Measurements from ENCODE around the gene FNDC8. TPM values are rescaled to one million over a fixed set of nuclear protein-coding genes. Genes with fewer than 3 reads are reported as not detected.

Gene FNDC8
- total and polyA plus RNA-seq, 2 of the 8 experiments (the other 6 are each of a cell fraction or from before 2014, with no cell fraction given) = not detected

DNA sequence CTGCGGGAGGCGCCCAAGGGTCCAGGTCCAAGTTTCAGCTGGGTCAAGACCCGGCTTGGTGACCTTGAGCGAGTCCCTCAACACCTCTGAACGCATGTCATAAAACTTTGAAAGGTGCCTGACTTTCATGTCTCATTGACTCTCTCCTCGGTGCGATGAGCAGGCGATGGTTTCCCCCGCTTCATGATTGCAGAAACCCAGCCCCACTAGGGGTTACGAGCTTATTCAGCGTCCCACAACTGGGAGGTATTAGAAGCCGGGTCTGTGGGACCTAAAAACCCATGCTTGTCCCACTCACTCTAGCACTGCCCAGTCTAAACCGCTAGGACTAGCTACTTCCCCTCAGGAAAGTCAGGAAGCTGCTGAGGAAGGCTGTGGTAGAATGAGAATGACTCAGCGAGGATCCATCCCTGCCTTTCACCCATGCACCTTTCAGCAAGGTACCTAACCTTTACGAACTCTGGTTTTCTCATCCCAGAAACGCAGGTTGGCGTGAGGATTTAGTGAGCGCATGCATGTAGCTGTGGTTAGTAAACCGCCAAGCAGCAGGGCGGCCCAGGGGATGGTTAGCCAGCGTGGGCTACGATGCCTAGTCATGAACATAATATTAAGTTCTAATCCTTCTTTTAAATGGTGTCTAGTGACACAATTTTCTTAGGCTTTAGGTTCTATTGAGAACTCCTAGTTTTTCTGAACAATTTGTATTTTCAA is 31.7 kb upstream of the FNDC8 start (continued):
- no peak for TF ChIP-seq CHD7 (IDR thresholded peaks at IDR 0.05; ENCODE audit: insufficient replicate concordance, low read length)
- peak; percentile 2 for TF ChIP-seq TAF7 (optimal IDR thresholded peaks at IDR 0.05; ENCODE audit: borderline replicate concordance, low read depth, low read length)
- no peak for TF ChIP-seq HDAC6 (IDR thresholded peaks at IDR 0.05; ENCODE audit: low read depth, low read length)
- no peak for TF ChIP-seq CEBPB (IDR thresholded peaks at IDR 0.05; ENCODE audit: low read depth, low read length)
- no peak for TF ChIP-seq ZNF274 (IDR thresholded peaks at IDR 0.05; ENCODE audit: borderline replicate concordance, extremely low read depth, low read length)
- no peak for TF ChIP-seq PHF8 (conservative IDR thresholded peaks at IDR 0.05; ENCODE audit: low read depth, low read length)
- peak; percentile 3 for TF ChIP-seq KDM4A (IDR thresholded peaks at IDR 0.05; ENCODE audit: low read depth, low read length, severe bottlenecking)
- no peak for TF ChIP-seq GTF2F1 (IDR thresholded peaks at IDR 0.05; ENCODE audit: borderline replicate concordance, low read depth, low read length)
- no peak for TF ChIP-seq RFX5 (IDR thresholded peaks at IDR 0.05; ENCODE audit: borderline replicate concordance, low read depth, low read length)
- no peak for TF ChIP-seq NRF1 (IDR thresholded peaks at IDR 0.05; ENCODE audit: low read depth, low read length)
- peak; percentile 88 for TF ChIP-seq BACH1 (IDR thresholded peaks at IDR 0.05; ENCODE audit: low read length)
